Astrocyte (in vitro differentiated cells and primary cell): Measurements from ENCODE around the gene GVQW3.

Source experiments
- CTCF ChIP-seq: IDR thresholded peaks from 2 replicates; pipeline ENCODE4 v1.5.1; 2011; ENCODE audit warnings: low read depth, mild to moderate bottlenecking, inconsistent platforms, low read length, moderate library complexity; ENCODE audit not compliant: insufficient read depth
- EZH2 ChIP-seq: IDR thresholded peaks from 2 replicates; pipeline ENCODE4 v1.6.1; 2012; ENCODE audit warnings: mild to moderate bottlenecking, low read length, inconsistent platforms; ENCODE audit not compliant: insufficient read depth

- TF ChIP-seq CTCF (no peak), EZH2 (no peak)
Observed at GRCh38 chr11:76335842-76336241, 45.3 kb upstream of the GVQW3 start.
